Right lobe of liver (tissue), 6 donors: ENCODE results near the gene GAPVD1. TPM values are rescaled to one million over a fixed set of nuclear protein-coding genes. Genes with fewer than 3 reads are reported as not detected.

Experiments
- ATAC-seq, 4 donors: fragments of 200-7000 bp; cut with Tn5 transposase; one replicate each; pipeline ENCODE4 v1.9.1; 2020; ENCODE audit warnings: mild to moderate bottlenecking in 4 of 4, moderate library complexity in 4 of 4
- DNase-seq, 3 donors: peaks; one replicate each; pipeline ENCODE4 v3.0.0-alpha.2; 2020
- H3K27ac ChIP-seq, 3 donors: fragments of 200-600 bp; one replicate each; pipeline ENCODE4 v1.8.0; 2022
- H3K27me3 ChIP-seq, 2 donors: fragments of 200-600 bp; one replicate each; pipeline ENCODE4 v1.8.0; 2022
- H3K36me3 ChIP-seq, 4 donors: fragments of 200-600 bp; sonication (generic) in 1 of 4; one replicate each; pipeline versions ENCODE4 v1.5.1 to v1.8.0; 2017 to 2022; ENCODE audit warnings: control low read depth in 1 of 4
- H3K4me1 ChIP-seq, 4 donors: fragments of 200-600 bp; sonication (generic) in 1 of 4; one replicate each; pipeline versions ENCODE4 v1.5.1 to v1.8.0; 2017 to 2022; ENCODE audit warnings: control low read depth in 1 of 4
- H3K4me3 ChIP-seq, 3 donors: fragments of 200-600 bp; one replicate each; pipeline ENCODE4 v1.8.0; 2022
- H3K9me3 ChIP-seq, 4 donors: fragments of 200-600 bp; sonication (generic) in 1 of 4; one replicate each; pipeline versions ENCODE4 v1.5.1 to v1.8.0; 2017 to 2022; ENCODE audit warnings: control low read depth in 1 of 4
- POLR2A ChIP-seq: fragments of 450-650 bp; IDR thresholded peaks from one replicate; pipeline ENCODE4 v1.6.1; 2017; ENCODE audit warnings: antibody characterized with exemption, mild to moderate bottlenecking
- WGBS: methylation state at CpG from one replicate; pipeline ENCODE4 v1.1.6; 2018; ENCODE audit warnings: low coverage, low lambda C conversion rate; ENCODE audit not compliant: insufficient coverage; ENCODE audit errors: missing lambda C conversion rate; 5-methylcytosine and 5-hydroxymethylcytosine counted together
- intact Hi-C, 2 donors: fragments of 100-400 bp; cut with DNase I; formaldehyde crosslinking; loops; one replicate each; pipeline versions ENCODE4 v1.11.2 to v1.14.1; 2022
- total RNA-seq, 6 experiments: library from RNA; depleted of rRNA in 2 of 6; stranded (reverse); fragments of >200 nt in 2 of 6; fragmentation: NEBNext Ultra II Directional in 3 of 6; extraction: Animal tissue kit (Norgen Biotek cat#: 25700) in 3 of 6; gene quantifications; one replicate each; pipeline versions ENCODE4 v1.1.0 to v1.2.4, GENCODE V29; 2016 to 2023
- TF ChIP-seq, protein P1 (sequence below), 4 donors: fragments of 200-600 bp in 3 of 4; fragments of 450-650 bp in 1 of 4; IDR thresholded peaks; one replicate each; pipeline versions ENCODE4 v1.5.1 to v1.8.0; 2016 to 2022; ENCODE audit warnings: antibody characterized with exemption in 4 of 4, mild to moderate bottlenecking in 2 of 4
- donor health status: DM: no; HTN: yes; CAD: no.
- donor health status: DM: no; HTN: no; CAD: no.
- donor health status: DM: no; HTN: no; CAD: no.
- donor health status: DM: no; HTN: yes; CAD: no.
- donor health status: DM: no; HTN: yes; CAD: no.

The GAPVD1 gene
- total RNA-seq, 6 experiments from 2014 or later = 15.7 to 24.1 (median 21.1) TPM

DNA sequence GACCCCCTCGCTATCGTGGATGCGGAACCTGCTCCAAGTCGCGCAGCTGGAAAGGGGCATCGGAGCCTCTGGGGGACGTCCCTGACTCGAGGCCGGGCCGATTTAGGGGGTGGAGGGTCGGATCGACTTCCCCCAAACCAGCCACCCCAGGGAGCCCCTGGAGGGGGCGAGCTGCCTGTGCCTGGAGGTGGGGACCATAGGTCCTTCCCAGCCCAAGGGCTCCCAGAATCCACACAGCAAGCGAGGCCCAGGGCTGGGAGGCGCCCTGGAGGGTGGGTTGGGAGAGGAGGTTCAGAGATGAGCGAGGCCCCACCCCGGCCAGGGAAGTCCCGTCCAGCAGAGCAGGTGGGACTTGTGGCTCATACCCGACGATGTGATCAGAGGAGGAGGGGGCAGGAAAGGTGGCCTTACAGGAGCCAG, 147.6 kb downstream of the GAPVD1 start:
- WGBS = no CpG with 5 or more reads among the region's 20 CpGs
- H3K36me3 ChIP-seq = no peaks in the 10 kb centered on the region
- H3K4me1 ChIP-seq = peaks cover 0 to 11% (median 0%) of the 10 kb centered on the region in 4 donors
- intact Hi-C loops = no loop called here
- ATAC-seq = no peak
- H3K27me3 ChIP-seq = no peaks in the 10 kb centered on the region
- no peak overlapping the region for H3K4me3 ChIP-seq
- H3K27ac ChIP-seq = no peak overlapping the region
- no peaks in the 10 kb centered on the region for H3K9me3 ChIP-seq
- no peak for DNase-seq
- TF ChIP-seq, protein P1, sequence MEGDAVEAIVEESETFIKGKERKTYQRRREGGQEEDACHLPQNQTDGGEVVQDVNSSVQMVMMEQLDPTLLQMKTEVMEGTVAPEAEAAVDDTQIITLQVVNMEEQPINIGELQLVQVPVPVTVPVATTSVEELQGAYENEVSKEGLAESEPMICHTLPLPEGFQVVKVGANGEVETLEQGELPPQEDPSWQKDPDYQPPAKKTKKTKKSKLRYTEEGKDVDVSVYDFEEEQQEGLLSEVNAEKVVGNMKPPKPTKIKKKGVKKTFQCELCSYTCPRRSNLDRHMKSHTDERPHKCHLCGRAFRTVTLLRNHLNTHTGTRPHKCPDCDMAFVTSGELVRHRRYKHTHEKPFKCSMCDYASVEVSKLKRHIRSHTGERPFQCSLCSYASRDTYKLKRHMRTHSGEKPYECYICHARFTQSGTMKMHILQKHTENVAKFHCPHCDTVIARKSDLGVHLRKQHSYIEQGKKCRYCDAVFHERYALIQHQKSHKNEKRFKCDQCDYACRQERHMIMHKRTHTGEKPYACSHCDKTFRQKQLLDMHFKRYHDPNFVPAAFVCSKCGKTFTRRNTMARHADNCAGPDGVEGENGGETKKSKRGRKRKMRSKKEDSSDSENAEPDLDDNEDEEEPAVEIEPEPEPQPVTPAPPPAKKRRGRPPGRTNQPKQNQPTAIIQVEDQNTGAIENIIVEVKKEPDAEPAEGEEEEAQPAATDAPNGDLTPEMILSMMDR (IDR thresholded peaks at IDR 0.05) = no peak
- TF ChIP-seq POLR2A = no peak

DNA sequence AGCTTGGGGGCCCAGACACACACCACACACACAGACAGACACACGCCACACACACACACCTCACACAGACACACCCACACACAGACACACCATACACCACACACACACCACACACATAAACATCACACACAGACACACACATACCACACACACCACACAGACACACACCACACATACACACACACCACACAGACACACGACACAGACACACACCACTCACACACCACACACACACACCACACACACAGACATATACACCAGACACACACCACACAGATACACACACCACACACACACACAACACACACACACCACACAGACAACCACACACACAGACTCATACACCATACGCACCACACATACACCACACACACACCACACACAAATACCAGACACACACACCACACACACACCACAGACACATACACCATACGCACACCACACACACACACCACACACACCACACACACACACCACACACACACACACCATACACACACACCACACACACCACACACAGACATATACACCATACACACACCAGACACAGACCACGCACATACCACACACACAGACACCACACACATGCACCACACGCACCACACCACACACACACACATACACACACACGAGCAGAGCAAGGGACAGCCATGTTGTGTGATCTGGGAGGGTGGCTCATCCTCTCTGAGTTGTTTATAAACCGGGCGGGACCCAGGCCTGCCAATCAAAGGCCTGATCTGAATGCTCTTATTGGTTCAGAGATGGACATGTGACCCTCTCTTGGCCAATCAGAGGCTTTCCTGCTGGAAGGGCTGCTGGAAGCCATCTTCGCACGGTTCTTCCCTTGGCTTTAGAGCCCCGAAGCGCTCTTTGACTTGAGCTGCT, 148.3 kb downstream of the GAPVD1 start:
- no peaks in the 10 kb centered on the region for H3K36me3 ChIP-seq
- intact Hi-C loops = loop anchor here in 1 of 2 donors (5.0 kb wide), 1 partner anchor 822 kb away; no protein-coding TSS in a partner anchor
- no peak overlapping the region for H3K4me3 ChIP-seq
- no peak overlapping the region for H3K27ac ChIP-seq
- no peaks in the 10 kb centered on the region for H3K9me3 ChIP-seq
- 91% methylated on average over 8 of the region's 13 CpGs for WGBS
- H3K27me3 ChIP-seq = no peaks in the 10 kb centered on the region
- peaks cover 0 to 11% (median 0%) of the 10 kb centered on the region in 4 donors for H3K4me1 ChIP-seq
- ATAC-seq = peak in 1 of 4 donors; percentile 31
- DNase-seq = no peak
- TF ChIP-seq POLR2A = no peak
- TF ChIP-seq, protein P1 (IDR thresholded peaks at IDR 0.05) = no peak

DNA sequence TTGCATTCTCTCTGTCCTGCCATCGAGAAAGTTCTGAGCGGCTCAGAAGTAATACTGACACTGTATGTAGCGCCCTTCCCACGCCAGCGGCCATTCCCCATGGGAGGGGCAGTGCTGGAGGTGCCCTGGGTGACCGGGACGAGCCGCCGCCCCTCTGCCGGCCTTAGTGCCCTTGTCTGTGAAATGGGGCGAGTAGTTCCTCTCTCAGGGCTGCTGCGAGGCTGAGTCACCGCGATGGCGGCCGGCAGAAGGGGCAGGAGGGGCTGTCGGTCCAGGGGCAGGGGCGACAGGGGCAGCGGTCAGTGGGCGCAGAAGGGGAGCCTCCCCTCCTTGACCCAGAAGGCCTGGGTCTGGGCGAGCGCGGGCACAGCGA, 148.9 kb downstream of the GAPVD1 start:
- intact Hi-C loops = loop anchor here in 1 of 2 donors (5.0 kb wide), 1 partner anchor 822 kb away; no protein-coding TSS in a partner anchor
- H3K4me1 ChIP-seq = peaks cover 0 to 11% (median 0%) of the 10 kb centered on the region in 4 donors
- H3K9me3 ChIP-seq = no peaks in the 10 kb centered on the region
- no peaks in the 10 kb centered on the region for H3K36me3 ChIP-seq
- no peak for TF ChIP-seq POLR2A
- TF ChIP-seq, protein P1 (IDR thresholded peaks at IDR 0.05) = no peak
- no peak for DNase-seq
- WGBS = 100% methylated on average over 2 of the region's 24 CpGs
- H3K27me3 ChIP-seq = no peaks in the 10 kb centered on the region
- ATAC-seq = no peak
- H3K4me3 ChIP-seq = no peak overlapping the region
- no peak overlapping the region for H3K27ac ChIP-seq

DNA sequence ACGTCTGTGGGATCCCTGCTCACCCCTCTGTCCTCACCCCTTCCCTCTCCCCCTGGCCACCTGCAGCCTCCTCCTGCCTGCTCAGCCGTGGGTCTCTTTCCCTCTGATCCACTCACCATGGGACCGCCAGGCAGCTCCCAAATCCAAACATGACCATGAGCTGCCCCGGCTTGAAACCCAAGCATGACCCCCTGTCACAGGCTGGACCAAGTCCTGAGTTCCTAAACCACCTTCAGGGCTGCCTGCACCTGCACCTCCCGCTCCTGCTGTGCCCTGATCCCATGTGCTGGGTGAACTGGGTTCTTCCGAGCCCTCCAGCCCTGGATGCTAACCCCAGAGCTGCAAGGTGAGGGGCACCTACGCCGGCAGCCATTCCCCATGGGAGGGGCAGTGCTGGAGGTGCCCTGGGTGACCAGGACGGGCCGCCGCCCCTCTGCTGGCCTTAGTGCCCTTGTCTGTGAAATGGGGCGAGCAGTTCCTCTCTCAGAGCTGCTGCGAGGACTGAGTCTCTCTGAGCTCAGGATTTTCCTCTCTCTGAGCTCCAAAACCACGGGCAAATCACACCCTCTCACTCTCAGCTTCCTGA, 149.6 kb downstream of the GAPVD1 start:
- H3K27ac ChIP-seq = no peak overlapping the region
- ATAC-seq (no peak), DNase-seq (no peak)
- H3K4me1 ChIP-seq = peaks cover 0 to 11% (median 0%) of the 10 kb centered on the region in 4 donors
- intact Hi-C loops = loop anchor here in 1 of 2 donors (5.0 kb wide), 1 partner anchor 821 kb away; no protein-coding TSS in a partner anchor
- no peaks in the 10 kb centered on the region for H3K36me3 ChIP-seq
- H3K9me3 ChIP-seq = no peaks in the 10 kb centered on the region
- H3K4me3 ChIP-seq = no peak overlapping the region
- H3K27me3 ChIP-seq = no peaks in the 10 kb centered on the region
- WGBS = 75% methylated on average over 2 of the region's 14 CpGs
- no peak for TF ChIP-seq POLR2A
- TF ChIP-seq, protein P1 (IDR thresholded peaks at IDR 0.05) = no peak
